Smooth muscle cell (in vitro differentiated cells): ENCODE measurements around the gene ADAM10. TPM values are rescaled to one million over a fixed set of nuclear protein-coding genes. Genes with fewer than 3 reads are reported as not detected.

Experiments
- DNase-seq: peaks from one replicate; lab custom pipeline; 2025; ENCODE audit not compliant: unreplicated experiment; lab: John Stamatoyannopoulos, UW
- H2AFZ ChIP-seq: fragments of 200-600 bp; sonication (generic); 2 replicates; pipeline ENCODE4 v1.6.0; 2016; ENCODE audit warnings: antibody characterized with exemption, low read depth, mild to moderate bottlenecking
- H3F3A ChIP-seq: fragments of 200-600 bp; sonication (generic); 2 replicates; pipeline ENCODE4 v1.6.0; 2017; ENCODE audit warnings: antibody characterized with exemption, low read depth
- H3K27ac ChIP-seq: fragments of 200-600 bp; sonication (generic); 2 replicates; pipeline ENCODE4 v1.5.1; 2016; ENCODE audit warnings: low read depth, mild to moderate bottlenecking
- H3K27me3 ChIP-seq: fragments of 200-600 bp; sonication (generic); 2 replicates; pipeline ENCODE4 v1.6.1; 2016; ENCODE audit warnings: low read depth, mild to moderate bottlenecking
- H3K36me3 ChIP-seq: fragments of 200-600 bp; sonication (generic); 2 replicates; pipeline ENCODE4 v1.5.1; 2016; ENCODE audit warnings: low read depth
- H3K4me1 ChIP-seq: fragments of 200-600 bp; sonication (generic); 2 replicates; pipeline ENCODE4 v1.5.1; 2016; ENCODE audit warnings: low read depth
- H3K4me2 ChIP-seq: fragments of 200-600 bp; sonication (generic); 2 replicates; pipeline ENCODE4 v1.6.0; 2016; ENCODE audit warnings: mild to moderate bottlenecking
- H3K4me3 ChIP-seq: fragments of 200-600 bp; sonication (generic); 2 replicates; pipeline ENCODE4 v1.5.1; 2016; ENCODE audit warnings: mild to moderate bottlenecking
- H3K79me2 ChIP-seq: fragments of 200-600 bp; sonication (generic); 2 replicates; pipeline ENCODE4 v1.6.0; 2016; ENCODE audit warnings: low read depth, mild to moderate bottlenecking
- H3K9ac ChIP-seq: fragments of 200-600 bp; sonication (generic); 2 replicates; pipeline ENCODE4 v1.6.0; 2016; ENCODE audit warnings: low read depth
- H3K9me3 ChIP-seq: fragments of 200-600 bp; sonication (generic); replicated peaks from 2 replicates; pipeline ENCODE4 v1.5.1; 2016; ENCODE audit warnings: low read depth
- H4K20me1 ChIP-seq: fragments of 200-600 bp; sonication (generic); 2 replicates; pipeline ENCODE4 v1.6.0; 2016; ENCODE audit warnings: low read depth
- WGBS: methylation state at CpG from one replicate; pipeline ENCODE4 v1.1.7; 2016; ENCODE audit warnings: low lambda C conversion rate; 5-methylcytosine and 5-hydroxymethylcytosine counted together
- polyA plus RNA-seq: library from polyadenylated mRNA; unstranded; fragments of >200 nt; fragmentation: Nextera tagmentation; extraction: Ambion mirVana; gene quantifications from 2 replicates; pipeline ENCODE4 v1.2.1, GENCODE V29; 2016
- total RNA-seq: library from RNA; depleted of rRNA; stranded (reverse); fragments of >200 nt; gene quantifications from 2 replicates; pipeline ENCODE4 v1.2.3, GENCODE V29; 2014
- TF ChIP-seq, protein P1 (sequence below): fragments of 200-600 bp; sonication (generic); IDR thresholded peaks from 2 replicates; pipeline ENCODE4 v1.5.1; 2017; ENCODE audit warnings: borderline replicate concordance, mild to moderate bottlenecking, antibody characterized with exemption; ENCODE audit not compliant: insufficient read depth, poor library complexity, severe bottlenecking

ADAM10 gene
- total and polyA plus RNA-seq, 2 experiments from 2014 or later = 168 to 200 TPM

GRCh38 chr15:58696738-58697137, 52.8 kb downstream of the ADAM10 start:
- H3K36me3 ChIP-seq = peaks cover 13% of the 10 kb centered on the region
- H3K27me3 ChIP-seq = no peaks in the 10 kb centered on the region
- no peak overlapping the region for H2AFZ ChIP-seq
- H4K20me1 ChIP-seq = peaks cover 94% of the 10 kb centered on the region
- peaks cover 10% of the 10 kb centered on the region for H3K4me1 ChIP-seq
- H3K27ac ChIP-seq = no peak overlapping the region
- no peak overlapping the region for H3K4me2 ChIP-seq
- DNase-seq = no peak
- 90% methylated on average over 6 of the region's 6 CpGs for WGBS
- H3F3A ChIP-seq = peaks cover 2% of the 10 kb centered on the region
- H3K4me3 ChIP-seq = no peak overlapping the region
- H3K79me2 ChIP-seq = peaks cover 99% of the 10 kb centered on the region
- H3K9me3 ChIP-seq = peaks cover 8% of the 10 kb centered on the region
- TF ChIP-seq, protein P1, sequence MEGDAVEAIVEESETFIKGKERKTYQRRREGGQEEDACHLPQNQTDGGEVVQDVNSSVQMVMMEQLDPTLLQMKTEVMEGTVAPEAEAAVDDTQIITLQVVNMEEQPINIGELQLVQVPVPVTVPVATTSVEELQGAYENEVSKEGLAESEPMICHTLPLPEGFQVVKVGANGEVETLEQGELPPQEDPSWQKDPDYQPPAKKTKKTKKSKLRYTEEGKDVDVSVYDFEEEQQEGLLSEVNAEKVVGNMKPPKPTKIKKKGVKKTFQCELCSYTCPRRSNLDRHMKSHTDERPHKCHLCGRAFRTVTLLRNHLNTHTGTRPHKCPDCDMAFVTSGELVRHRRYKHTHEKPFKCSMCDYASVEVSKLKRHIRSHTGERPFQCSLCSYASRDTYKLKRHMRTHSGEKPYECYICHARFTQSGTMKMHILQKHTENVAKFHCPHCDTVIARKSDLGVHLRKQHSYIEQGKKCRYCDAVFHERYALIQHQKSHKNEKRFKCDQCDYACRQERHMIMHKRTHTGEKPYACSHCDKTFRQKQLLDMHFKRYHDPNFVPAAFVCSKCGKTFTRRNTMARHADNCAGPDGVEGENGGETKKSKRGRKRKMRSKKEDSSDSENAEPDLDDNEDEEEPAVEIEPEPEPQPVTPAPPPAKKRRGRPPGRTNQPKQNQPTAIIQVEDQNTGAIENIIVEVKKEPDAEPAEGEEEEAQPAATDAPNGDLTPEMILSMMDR = no peak
- H3K9ac ChIP-seq = no peak overlapping the region

GRCh38 chr15:58694641-58695398, 54.7 kb downstream of the ADAM10 start:
- H4K20me1 ChIP-seq = peaks cover 97% of the 10 kb centered on the region
- H3F3A ChIP-seq = peaks cover 2% of the 10 kb centered on the region
- H3K4me3 ChIP-seq = no peak overlapping the region
- no peak overlapping the region for H3K9ac ChIP-seq
- peak overlapping the region; percentile 26 for H3K27ac ChIP-seq
- H3K79me2 ChIP-seq = peaks cover 98% of the 10 kb centered on the region
- WGBS = 89% methylated on average over 3 of the region's 3 CpGs
- H3K4me1 ChIP-seq = peaks cover 10% of the 10 kb centered on the region
- peaks cover 8% of the 10 kb centered on the region for H3K9me3 ChIP-seq
- no peak for DNase-seq
- TF ChIP-seq, protein P1 = no peak
- peaks cover 9% of the 10 kb centered on the region for H3K36me3 ChIP-seq
- H3K27me3 ChIP-seq = no peaks in the 10 kb centered on the region
- H2AFZ ChIP-seq = no peak overlapping the region
- H3K4me2 ChIP-seq = no peak overlapping the region

GRCh38 chr15:58690703-58691102, 58.8 kb downstream of the ADAM10 start:
- Histone ChIP-seq H3K27ac (no peak overlapping the region), H3K27me3 (no peaks in the 10 kb centered on the region), H3K36me3 (no peaks in the 10 kb centered on the region), H3F3A (peaks cover 2% of the 10 kb centered on the region), H4K20me1 (peaks cover 97% of the 10 kb centered on the region), H3K4me1 (peaks cover 10% of the 10 kb centered on the region), H3K4me3 (no peak overlapping the region), H3K79me2 (peaks cover 98% of the 10 kb centered on the region), H3K4me2 (no peak overlapping the region), H3K9me3 (no peaks in the 10 kb centered on the region), H3K9ac (no peak overlapping the region), H2AFZ (no peak overlapping the region)
- WGBS = 98% methylated on average over 3 of the region's 3 CpGs
- no peak for DNase-seq
- TF ChIP-seq, protein P1 = no peak

DNA sequence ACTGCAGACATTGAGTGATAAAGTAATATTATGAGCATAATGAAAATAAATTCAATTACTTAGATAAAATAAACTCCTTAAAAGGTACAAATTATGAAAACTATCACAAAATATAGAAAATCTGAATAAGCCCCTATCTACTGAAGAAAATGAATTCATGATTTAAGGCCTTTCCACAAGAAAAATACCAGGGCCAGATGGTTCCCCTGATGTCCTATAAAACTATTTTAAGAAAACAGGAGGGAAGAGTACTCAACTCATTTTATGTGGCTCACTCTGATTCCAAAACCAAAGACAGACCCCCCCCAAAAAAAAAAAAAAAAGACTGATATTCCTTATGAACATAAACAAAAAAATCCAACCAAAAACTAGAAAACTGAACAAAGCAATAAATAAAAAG, 59.9 kb downstream of the ADAM10 start:
- H3K4me3 ChIP-seq = no peak overlapping the region
- peaks cover 95% of the 10 kb centered on the region for H4K20me1 ChIP-seq
- H3K4me2 ChIP-seq = no peak overlapping the region
- TF ChIP-seq, protein P1 = no peak
- no peak overlapping the region for H3K9ac ChIP-seq
- H3K36me3 ChIP-seq = no peaks in the 10 kb centered on the region
- no peak overlapping the region for H2AFZ ChIP-seq
- peaks cover 9% of the 10 kb centered on the region for H3K4me1 ChIP-seq
- no peaks in the 10 kb centered on the region for H3K27me3 ChIP-seq
- H3K9me3 ChIP-seq = no peaks in the 10 kb centered on the region
- no peak for DNase-seq
- H3K27ac ChIP-seq = no peak overlapping the region
- H3F3A ChIP-seq = peaks cover under 1% of the 10 kb centered on the region
- peaks cover 98% of the 10 kb centered on the region for H3K79me2 ChIP-seq
